Measurements from ENCODE around the gene IGLON5. TPM values are rescaled to one million over a fixed set of nuclear protein-coding genes. Genes with fewer than 3 reads are reported as not detected.
A peak's percentile ranks its signal among the peaks of the same experiment; 100 is the strongest.

IGLON5 gene
- total RNA-seq, 1 donor from 2014 or later = 0.05 TPM

GRCh38 chr19:51364200-51365106, 53.0 kb downstream of the IGLON5 start:
- no peak for DNase-seq (ENCODE audit: low read depth)

DNA sequence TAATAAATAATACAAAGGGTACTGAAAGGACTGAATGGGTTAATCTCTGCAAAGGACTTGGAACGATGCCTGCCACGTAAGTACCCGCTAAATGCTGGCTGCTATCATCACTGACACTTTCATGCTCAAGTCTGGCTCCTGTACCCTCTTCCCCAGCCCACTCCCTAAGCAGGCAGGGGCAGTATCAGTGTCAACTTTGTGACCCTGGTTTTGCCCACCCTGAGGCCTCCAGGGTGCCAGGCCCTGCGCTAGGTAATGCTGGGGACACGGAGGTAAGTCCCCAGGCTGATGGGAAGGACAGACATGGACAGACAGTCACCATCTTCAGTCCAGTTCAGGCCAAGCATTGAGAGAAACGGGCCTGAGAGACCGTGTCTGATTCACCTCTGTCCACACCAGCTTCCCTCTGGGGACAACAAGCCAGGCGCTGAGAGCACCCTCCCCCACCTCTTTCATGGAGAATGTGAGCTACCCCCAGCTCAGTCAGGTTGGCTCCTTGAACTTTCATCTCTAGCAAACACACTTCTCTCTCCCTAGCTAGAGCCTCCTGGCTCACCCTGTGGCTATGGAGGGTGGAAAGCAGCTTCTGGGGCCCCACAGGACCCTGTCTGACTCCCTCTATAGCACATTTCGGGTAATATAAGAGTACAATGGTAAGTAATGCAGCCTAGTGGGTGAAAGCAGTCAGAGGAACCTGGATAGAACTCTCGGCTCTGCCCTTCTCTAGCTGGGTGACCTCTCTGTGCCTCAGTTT, 53.9 kb downstream of the IGLON5 start:
- DNase-seq (ENCODE audit: low read depth) = peak; percentile 45

- DNase-seq (ENCODE audit: low read depth) = no peak
Observed at GRCh38 chr19:51365965-51366388, 54.5 kb downstream of the IGLON5 start, which contains the start of gene ETFB. ETFB (minus strand) TSS chr19:51366388; CDS start chr19:51366326, 62 bp downstream.

DNA sequence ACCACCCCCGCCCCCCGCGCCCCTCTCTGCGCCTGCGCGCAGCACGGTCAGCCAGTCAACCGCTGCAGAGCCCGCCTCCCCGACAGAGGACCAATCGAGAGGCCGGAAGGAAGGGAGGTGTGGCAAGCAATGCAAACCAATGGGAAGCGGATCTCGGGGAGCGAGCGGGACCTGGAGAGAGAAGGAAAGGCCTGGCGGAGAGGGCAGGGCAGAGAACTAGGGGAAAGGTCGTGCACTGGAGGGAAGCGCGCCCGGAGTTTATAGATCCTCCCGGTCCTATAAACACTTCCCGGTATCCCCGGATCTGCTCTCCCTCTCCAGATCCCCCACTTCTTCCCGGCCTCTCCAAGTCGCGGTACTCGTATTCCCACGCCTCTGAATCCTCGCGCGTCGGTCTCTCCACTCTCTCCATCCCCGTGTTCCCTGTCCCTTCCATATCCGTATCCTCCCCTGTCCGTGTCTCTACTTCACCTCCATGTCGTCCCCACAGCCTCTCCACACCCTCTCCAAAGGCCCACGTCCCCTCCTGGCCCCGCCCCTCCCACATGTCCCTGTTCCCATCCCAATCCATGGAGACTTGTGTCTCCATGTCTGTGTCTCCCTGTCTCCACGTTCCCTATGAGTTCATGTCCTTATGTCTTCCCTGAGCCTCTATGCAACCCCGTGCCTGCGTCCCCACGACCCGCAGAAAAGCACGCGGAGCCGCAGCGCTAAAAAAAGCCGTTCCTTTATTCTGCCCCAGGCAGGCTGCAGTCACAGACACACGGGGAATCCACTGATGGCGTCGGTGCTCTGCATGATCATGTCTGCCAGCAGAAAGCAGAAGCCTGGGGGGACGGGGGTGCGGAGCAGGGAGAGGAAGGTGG, 55.2 kb downstream of the IGLON5 start:
- peak; percentile 95 for DNase-seq (ENCODE audit: low read depth)

GRCh38 chr19:51367255-51367564, 55.8 kb downstream of the IGLON5 start:
- DNase-seq (ENCODE audit: low read depth) = no peak

GRCh38 chr19:51367565-51368365, 56.3 kb downstream of the IGLON5 start:
- peak; percentile 88 for DNase-seq (ENCODE audit: low read depth)

DNA sequence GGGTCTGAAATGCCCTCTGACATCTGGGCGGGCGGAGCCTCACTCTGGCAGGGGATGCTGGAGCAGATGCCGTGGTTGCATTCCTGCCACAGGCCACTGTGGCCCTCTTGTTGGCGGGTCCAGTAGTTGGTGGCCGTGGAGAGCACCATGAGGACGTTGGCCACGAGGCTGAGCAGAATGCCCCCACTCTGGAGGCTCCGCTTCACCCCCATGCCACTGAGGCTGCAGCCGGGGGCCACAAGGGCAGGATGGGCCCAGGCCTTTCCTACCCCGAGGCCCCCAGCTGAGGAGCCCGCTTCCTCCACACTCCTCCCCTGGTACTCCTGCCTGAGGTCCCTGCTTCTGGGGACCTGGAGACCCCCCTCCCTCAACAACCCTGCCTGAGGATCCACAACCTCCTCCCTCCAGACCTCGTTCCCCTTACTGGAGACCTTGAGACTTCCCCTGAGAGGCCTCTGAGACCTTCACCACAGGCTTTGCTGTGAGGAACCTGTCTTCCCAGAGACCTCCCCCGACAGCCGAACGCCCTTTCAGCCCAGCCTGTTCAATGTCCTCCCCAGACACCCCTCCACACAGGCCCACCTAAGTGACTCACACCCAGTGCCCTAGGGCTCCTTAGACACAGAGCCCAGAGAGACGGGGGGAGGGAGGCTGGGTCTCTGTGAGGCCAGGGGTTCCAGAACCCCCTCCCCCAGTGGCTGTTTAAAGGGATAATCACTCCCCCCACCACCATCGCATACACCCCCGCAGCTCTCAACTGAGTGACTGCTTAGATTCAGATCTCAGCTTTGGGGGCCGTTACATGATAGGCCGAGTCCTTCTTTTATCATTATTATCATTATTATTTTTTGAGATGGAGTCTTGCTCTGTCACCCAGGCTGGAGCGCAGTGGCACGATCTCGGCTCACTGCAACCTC, 57.2 kb downstream of the IGLON5 start, which contains the start of gene CLDND2:
TSS of gene CLDND2 (minus strand) at position 638 of the 917 bp plus-strand sequence. CDS start at position 212, 426 bp downstream.
- no peak for DNase-seq (ENCODE audit: low read depth)

- no peak for DNase-seq (ENCODE audit: low read depth)
Observed at GRCh38 chr19:51370230-51370629, 58.8 kb downstream of the IGLON5 start.

DNA sequence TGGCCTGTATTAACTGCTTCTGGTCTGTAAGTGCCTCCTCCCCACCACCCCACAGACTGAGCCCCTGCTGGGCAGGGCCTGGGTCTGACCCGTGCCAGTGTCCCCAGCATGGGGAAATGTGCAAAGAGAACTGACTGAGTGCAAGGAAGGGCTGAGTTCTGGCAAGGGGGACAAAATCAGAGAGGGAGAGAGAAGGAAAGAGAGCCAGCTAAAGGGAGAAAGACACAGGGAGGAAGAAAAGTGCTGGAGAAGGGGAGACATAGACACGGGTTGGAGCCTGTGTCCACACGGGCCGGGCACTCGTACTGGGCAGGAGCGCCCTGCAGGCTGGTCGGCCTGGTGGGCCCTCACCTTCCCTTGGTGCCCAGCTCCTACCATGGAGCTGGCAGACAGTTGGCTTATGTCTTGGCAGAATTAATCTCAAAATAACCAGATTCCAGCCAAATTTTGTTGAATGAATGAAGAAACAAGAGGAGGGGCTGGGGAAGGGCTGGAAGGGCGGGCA, 59.8 kb downstream of the IGLON5 start:
- DNase-seq (ENCODE audit: low read depth) = no peak

- DNase-seq (ENCODE audit: low read depth) = no peak
Observed at GRCh38 chr19:51372021-51372648, 60.7 kb downstream of the IGLON5 start.

DNA sequence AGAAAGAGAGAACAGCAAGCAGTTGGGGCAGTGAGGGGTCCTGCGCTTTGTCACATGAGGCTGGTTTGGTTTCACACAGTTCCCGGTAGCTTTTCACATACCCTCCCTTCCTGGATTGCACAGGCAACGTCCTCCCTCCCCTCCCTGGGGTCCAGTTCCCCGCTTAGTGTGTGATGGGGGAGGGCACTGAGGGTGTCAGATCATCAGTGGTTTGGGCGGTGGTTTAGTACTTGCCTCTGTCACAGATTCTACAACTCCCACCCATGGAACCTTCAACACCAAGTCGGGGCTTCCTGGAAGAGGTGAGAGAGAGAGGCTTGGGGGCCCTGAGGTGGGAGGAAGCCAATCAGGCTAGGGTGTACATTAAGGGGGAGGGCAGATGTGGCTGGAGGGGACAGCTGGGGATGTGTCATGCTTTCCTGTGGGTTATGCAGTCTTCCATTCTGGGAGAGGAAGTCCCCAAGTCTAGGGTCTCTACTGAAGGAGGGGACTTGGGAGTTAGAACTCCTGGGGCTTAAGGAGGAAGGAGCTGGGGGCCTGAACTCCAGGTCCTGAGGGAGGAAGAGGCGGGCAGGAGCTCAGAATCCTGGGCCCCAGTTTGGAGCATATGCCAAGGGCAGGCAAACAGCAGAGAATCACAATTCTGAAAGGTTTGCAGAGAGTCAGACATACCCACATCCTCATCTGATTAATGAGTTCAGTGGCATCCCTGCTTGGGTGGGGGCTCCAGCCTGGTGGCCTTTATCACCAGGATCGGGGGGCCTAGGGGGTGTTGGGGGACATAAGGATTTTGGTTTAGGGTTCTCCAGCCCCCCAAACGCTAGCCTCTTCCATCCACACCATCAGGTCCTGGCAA, 61.4 kb downstream of the IGLON5 start, which contains the start of gene NKG7:
TSS of gene NKG7 (minus strand) at position 6 of the 856 bp plus-strand sequence. CDS start 119 bp downstream, outside the sequence.
- DNase-seq (ENCODE audit: low read depth) = no peak

- DNase-seq (ENCODE audit: low read depth) = no peak
Observed at GRCh38 chr19:51375504-51376221, 64.2 kb downstream of the IGLON5 start.

- no peak for DNase-seq (ENCODE audit: low read depth)
Observed at GRCh38 chr19:51377422-51377821, 66.0 kb downstream of the IGLON5 start.

GRCh38 chr19:51380379-51380778, 68.9 kb downstream of the IGLON5 start:
- no peak for DNase-seq (ENCODE audit: low read depth)
